ES-I3 (cell line): Measurements from ENCODE around the gene ELAPOR1.

ENCODE experiments used
- H3K36me3 ChIP-seq: 2 replicates; pipeline ENCODE4 v1.6.1; 2013; ENCODE audit warnings: mild to moderate bottlenecking, low read length, control low read depth, moderate library complexity; ENCODE audit not compliant: insufficient read depth
- H3K4me1 ChIP-seq: 2 replicates; pipeline ENCODE4 v1.6.1; 2013; ENCODE audit warnings: mild to moderate bottlenecking, control low read depth, low read length; ENCODE audit not compliant: insufficient read depth
- H3K9ac ChIP-seq: 2 replicates; pipeline ENCODE4 v1.6.1; 2013; ENCODE audit warnings: low read depth, mild to moderate bottlenecking, low read length, moderate library complexity
- H3K9me3 ChIP-seq: 2 replicates; pipeline ENCODE4 v1.6.1; 2013; ENCODE audit warnings: mild to moderate bottlenecking, low read length, moderate library complexity; ENCODE audit not compliant: control insufficient read depth, insufficient read depth

Gene ELAPOR1, protein sequence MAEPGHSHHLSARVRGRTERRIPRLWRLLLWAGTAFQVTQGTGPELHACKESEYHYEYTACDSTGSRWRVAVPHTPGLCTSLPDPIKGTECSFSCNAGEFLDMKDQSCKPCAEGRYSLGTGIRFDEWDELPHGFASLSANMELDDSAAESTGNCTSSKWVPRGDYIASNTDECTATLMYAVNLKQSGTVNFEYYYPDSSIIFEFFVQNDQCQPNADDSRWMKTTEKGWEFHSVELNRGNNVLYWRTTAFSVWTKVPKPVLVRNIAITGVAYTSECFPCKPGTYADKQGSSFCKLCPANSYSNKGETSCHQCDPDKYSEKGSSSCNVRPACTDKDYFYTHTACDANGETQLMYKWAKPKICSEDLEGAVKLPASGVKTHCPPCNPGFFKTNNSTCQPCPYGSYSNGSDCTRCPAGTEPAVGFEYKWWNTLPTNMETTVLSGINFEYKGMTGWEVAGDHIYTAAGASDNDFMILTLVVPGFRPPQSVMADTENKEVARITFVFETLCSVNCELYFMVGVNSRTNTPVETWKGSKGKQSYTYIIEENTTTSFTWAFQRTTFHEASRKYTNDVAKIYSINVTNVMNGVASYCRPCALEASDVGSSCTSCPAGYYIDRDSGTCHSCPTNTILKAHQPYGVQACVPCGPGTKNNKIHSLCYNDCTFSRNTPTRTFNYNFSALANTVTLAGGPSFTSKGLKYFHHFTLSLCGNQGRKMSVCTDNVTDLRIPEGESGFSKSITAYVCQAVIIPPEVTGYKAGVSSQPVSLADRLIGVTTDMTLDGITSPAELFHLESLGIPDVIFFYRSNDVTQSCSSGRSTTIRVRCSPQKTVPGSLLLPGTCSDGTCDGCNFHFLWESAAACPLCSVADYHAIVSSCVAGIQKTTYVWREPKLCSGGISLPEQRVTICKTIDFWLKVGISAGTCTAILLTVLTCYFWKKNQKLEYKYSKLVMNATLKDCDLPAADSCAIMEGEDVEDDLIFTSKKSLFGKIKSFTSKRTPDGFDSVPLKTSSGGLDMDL

DNA sequence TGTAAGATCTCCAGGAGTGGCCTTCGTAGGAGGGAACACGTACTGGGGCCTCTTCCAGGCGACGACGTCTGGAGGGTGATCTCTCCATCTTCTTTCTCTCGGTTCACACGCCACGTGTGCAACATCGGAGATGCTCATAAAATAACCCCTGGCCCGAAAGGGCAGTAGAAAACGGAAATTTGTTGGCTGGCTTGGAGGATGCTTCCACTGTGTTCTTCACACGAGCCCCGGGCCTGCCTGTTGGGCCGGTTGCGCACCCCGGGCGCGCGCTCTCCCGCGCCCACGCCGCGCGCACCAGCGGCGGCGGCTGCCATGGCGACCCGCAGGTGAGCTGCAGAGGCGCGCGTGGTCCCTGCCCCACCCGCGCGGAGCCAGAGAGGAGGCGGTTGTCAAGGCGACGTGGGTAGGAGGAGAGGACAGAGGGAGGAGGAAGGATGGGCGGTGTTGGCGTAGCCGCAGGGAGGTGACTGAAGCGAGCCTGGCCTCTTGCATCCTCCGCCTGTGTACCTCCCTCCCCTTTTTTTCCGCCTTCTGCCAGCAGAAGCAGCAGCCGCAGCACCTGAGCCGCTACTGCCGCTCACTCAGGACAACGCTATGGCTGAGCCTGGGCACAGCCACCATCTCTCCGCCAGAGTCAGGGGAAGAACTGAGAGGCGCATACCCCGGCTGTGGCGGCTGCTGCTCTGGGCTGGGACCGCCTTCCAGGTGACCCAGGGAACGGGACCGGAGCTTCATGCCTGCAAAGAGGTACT, at the start of gene ELAPOR1:
Gene ELAPOR1, plus strand, starts transcription at position 526 of the 752 bp plus-strand sequence. Its CDS starts 69 bp downstream, at position 595.
- peak within 1 kb of the TSS; percentile 46; the same call in 1 of the 2 replicates for H3K9ac ChIP-seq
- no peaks in the 10 kb centered on the region for H3K36me3 ChIP-seq
- no peaks in the 10 kb centered on the region for H3K9me3 ChIP-seq
- no peaks in the 10 kb centered on the region for H3K4me1 ChIP-seq

DNA sequence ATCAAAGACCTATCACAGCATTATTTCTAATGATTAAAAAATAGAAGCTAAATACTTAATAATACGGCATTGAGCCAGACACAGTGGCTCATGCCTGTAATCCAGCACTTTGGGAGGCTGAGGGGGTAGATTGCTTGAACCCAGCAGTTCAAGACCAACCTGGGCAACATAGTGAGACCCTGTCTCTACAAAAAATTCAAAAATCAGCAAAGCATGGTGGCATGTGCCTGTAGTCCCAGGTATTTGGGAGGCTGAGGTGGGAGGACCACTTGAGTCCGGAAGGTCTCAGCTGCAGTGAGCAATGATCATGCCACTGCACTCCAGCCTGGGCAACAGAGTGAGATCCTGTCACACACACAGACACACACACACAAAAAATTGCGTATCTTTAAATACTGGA, 48.8 kb upstream of the ELAPOR1 start:
- Histone ChIP-seq H3K9ac (no peak overlapping the region), H3K4me1 (no peaks in the 10 kb centered on the region), H3K36me3 (peaks cover 2% of the 10 kb centered on the region), H3K9me3 (no peaks in the 10 kb centered on the region)

DNA sequence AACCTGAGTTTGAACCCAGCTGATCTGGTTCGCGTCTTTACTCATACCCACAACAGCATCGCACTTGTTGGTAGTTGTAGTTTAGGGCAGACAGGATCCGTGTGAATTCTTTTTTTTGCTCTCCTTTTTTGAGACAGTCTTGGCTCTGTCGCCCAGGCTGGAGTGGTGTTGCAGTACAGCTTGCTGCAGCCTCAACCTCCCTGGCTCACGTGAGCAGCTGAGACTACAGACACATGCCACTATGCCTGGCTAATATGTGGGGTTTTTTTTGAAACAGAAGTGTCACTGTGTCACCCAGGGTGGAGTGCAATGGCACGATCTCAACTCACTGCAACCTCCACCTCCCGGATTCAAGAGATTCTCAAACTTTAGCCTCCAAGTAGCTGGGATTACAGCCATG, 46.0 kb upstream of the ELAPOR1 start:
- Histone ChIP-seq H3K4me1 (no peaks in the 10 kb centered on the region), H3K36me3 (peaks cover 2% of the 10 kb centered on the region), H3K9ac (no peak overlapping the region), H3K9me3 (no peaks in the 10 kb centered on the region)

DNA sequence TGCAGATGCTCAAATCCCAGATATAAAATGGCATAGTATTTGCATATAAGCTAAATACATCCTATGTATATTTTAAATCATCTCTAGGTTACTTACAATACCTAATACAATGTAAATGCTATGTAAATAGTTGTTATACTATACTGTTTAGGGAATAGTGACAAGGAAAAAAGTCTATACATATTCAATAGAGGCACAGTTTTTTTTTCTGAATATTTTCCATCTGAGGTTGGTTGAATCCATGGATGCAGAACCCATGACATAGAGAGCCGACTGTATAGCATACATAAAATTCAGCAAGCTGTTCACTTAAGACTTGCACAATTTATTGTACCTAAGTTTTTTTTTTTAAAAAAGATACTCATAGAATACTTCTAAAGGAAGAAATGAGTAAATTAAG, 44.6 kb upstream of the ELAPOR1 start:
- H3K9me3 ChIP-seq: no peaks in the 10 kb centered on the region
- peaks cover 2% of the 10 kb centered on the region; the same call in 1 of the 2 replicates for H3K36me3 ChIP-seq
- no peak overlapping the region for H3K9ac ChIP-seq
- no peaks in the 10 kb centered on the region for H3K4me1 ChIP-seq

DNA sequence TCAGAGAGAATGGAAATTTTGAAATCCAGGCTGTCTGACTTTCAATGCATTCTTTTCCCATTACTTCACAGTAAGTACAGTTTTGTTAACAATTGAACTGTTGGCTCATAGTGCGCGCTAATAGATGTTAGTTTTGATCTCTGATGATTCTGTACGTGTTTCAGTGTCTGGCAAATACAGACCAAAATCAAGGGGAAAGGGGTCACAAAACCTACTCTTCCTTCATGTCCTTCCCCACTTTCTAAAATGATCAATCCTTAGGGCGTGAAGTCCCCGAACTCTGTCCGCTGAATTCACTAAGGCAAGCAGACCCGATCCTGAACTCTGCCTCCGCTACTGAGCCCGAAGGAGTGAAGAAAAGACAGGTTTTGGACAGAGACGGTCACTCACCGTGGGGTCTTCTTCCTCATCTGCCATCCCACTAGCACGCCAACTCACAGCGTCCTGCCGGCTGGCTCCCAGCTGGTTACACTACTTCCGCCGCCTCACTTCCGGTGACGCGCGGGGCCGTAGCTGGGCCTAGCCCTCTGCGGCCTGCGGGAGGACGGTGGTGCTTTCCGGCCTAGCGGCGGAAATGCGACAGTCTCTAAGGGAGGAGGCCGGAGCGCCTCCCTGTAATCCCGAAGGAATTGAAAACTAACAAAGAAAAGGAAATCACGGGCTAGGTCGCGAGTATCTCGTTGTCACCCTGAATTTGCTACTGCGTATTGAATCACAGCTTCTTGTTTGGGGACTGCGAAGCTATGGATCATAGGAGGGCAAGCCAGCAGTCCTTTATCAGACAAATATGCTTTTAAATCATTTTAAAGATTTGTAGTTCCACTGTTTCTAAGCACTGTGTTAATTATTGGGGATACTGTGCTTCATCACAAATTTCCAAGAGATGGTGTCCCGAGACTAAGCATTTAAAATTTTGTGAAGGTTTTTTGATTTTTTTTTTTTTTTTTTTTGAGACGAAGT, 38.1 kb upstream of the ELAPOR1 start, which contains the start of gene TAF13:
Gene TAF13, minus strand, starts transcription at position 473 of the 960 bp plus-strand sequence. Its CDS starts 56 bp downstream, at position 417.
- H3K36me3 ChIP-seq: no peaks in the 10 kb centered on the region
- peak within 1 kb of the TSS; percentile 92 for H3K9ac ChIP-seq
- H3K4me1 ChIP-seq: 0 out of 2 replicates have a peak, but pooled peaks cover 4% of the 10 kb centered on the region
- no peaks in the 10 kb centered on the region for H3K9me3 ChIP-seq

DNA sequence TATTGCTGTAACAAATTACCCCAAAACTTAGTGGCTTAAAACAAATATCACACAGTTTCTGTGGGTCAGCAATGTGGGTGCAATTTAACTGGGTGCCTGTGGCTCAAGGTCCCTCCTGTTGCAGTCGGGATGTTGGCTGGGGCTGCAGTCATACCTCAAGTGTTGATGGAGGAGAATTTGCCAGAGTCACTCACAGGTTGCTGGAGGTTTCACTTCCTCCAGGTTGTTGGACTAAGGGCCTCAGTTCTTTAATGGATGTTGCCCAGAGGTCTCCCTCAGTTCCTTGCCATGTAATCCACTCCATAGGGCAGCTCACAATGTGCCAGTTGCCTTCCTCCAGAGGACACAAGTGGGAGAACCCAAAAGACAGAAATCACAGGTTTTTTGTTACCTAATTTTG, 35.6 kb upstream of the ELAPOR1 start:
- no peak overlapping the region for H3K9ac ChIP-seq
- no peaks in the 10 kb centered on the region for H3K36me3 ChIP-seq
- no peaks in the 10 kb centered on the region for H3K9me3 ChIP-seq
- H3K4me1 ChIP-seq: 0 out of 2 replicates have a peak, but pooled peaks cover 4% of the 10 kb centered on the region

DNA sequence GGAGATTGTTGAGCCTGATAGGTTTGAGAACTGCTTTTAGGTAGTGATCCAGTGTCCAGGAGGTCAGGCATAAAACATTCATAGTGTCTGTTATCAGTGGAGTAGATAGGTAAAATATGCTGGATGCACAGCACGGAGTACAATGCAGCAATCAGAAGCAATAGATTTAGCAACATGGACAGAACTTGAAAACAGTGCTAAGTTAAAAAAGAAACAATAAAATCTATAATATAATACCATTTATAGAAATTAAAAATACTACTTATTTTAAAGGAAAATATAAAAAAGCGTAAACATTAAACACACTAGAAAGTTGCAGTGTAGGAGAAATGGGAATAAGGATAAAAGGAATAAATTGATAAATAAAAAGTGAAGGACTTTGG, 34.7 kb upstream of the ELAPOR1 start:
- Histone ChIP-seq H3K36me3 (no peaks in the 10 kb centered on the region), H3K4me1 (peaks cover 10% of the 10 kb centered on the region; the same call in 1 of the 2 replicates), H3K9ac (no peak overlapping the region; the same call in 1 of the 2 replicates), H3K9me3 (no peaks in the 10 kb centered on the region)

DNA sequence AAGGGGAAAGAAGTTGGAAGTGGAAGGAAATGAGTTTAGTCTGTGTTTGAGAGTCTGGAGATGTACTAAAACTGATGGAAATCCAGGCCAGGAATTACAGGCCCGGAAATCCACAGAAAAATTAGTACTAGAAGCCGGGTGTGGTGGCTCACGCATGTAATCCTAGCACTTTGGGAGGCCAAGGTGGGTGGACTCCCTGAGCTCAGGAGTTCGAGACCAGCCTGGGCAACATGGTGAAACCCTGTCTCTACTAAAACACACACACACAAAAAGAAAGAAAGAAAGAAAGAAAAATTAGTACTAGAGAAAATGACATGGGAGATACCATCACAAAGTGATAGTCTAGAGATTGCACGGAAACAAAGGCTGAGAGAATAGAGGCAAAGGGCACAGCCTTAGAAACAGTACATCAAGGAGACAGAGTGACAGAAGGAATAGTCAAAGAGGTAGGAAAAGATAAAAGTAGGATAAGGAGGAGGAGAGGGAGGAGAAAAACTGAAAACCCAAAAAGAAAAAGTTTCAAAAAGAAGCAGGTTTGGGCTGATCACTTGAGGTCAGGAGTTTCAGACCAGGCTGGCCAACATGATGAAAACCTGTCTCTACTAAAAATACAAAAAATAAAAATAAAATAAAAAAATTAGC, 33.4 kb upstream of the ELAPOR1 start:
- peaks cover 12% of the 10 kb centered on the region; the same call in 1 of the 2 replicates for H3K4me1 ChIP-seq
- no peaks in the 10 kb centered on the region for H3K9me3 ChIP-seq
- no peaks in the 10 kb centered on the region for H3K36me3 ChIP-seq
- H3K9ac ChIP-seq: no peak overlapping the region

DNA sequence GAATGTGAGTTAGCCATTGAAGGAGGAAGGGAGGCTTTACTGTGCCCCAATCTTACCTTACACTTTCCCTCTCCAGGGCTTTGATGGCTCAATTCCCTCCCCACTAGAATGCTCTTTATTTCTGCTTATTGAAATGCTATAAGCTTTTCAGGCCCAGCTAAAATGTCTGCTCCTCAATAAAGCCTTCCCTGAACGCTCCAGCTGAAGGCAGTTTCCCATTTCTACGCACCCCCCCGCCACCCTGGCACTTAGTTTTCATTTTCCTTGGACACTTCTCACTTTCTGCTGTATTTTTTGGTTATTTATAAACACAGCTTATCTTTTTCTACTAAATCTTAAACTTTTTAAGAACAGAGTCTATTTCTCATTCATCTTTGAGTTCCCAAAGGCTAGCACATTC, 30.4 kb upstream of the ELAPOR1 start:
- H3K9ac ChIP-seq: no peak overlapping the region
- H3K9me3 ChIP-seq: no peaks in the 10 kb centered on the region
- peaks cover 12% of the 10 kb centered on the region; the same call in 1 of the 2 replicates for H3K4me1 ChIP-seq
- no peaks in the 10 kb centered on the region for H3K36me3 ChIP-seq

DNA sequence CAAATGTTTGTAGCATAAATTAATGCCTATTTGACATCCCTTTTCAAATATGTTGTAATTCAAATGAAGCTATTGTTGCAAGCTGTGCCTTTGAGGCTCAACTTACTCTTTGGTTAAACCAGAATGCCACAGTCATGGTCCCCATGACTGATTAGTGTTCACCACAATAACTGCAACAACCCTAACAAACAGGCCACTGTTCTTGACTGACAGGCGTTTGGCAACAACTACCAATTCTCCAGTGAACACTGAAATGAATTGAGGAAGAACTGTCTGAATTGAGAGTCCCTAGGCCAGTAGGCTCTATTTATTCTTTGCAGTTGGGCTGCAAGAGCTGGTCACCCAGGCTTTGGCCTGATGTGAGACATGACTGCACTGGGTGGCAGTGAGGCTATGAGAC, 30.0 kb upstream of the ELAPOR1 start:
- H3K36me3 ChIP-seq: no peaks in the 10 kb centered on the region
- no peaks in the 10 kb centered on the region for H3K9me3 ChIP-seq
- H3K9ac ChIP-seq: no peak overlapping the region
- H3K4me1 ChIP-seq: peaks cover 12% of the 10 kb centered on the region; the same call in 1 of the 2 replicates

DNA sequence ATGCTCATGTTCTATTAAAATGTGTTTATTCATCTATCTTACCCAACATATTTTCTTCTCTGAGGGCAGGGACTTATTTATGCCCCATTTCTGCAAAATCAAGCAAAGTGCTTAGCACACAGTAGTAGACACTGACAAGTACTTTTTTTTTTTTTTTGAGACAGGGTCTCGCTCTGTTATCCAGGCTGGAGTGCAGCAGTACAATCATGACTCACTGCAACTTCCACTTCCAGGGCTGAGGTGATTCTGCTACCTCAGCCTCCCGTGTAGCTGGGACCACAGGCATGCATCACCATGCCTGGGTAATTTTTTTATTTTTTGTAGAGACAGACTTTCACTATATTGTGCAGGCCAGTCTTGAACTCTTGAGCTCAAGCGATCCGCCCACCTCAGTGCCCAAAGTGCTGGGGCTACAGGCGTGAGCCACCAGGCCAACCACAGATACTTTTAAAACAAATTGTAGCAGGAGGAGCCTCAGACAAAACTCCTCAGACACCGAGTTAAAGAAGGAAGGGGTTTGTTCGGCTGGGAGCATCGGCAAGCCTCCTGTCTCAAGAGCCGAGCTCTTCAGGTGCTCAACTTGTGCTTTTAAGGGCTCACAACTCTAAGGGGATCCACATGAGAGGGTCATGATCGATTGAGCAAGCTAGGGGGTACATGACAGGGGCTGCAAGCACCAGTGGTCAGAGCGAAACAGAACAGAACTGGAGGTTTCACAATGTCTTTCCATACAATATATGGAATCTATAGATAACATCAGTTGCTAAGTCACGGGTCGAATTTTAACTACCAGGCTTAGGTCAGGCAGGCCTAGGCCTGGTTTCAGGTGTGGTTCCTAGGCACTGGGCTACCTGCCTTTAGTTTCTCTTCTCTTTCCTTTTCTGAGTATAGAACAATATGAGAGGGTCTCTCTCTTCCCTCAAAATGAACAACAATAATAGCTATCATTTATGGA, 29.1 kb upstream of the ELAPOR1 start:
- Histone ChIP-seq H3K9ac (no peak overlapping the region), H3K36me3 (no peaks in the 10 kb centered on the region), H3K9me3 (no peaks in the 10 kb centered on the region), H3K4me1 (peaks cover 12% of the 10 kb centered on the region; the same call in 1 of the 2 replicates)
